Heart right ventricle (tissue), 16 donors: ENCODE results near the gene ST6GALNAC3. TPM values are rescaled to one million over a fixed set of nuclear protein-coding genes. Genes with fewer than 3 reads are reported as not detected.

Experiments used
- ATAC-seq, 8 donors: fragments of 200-7000 bp; cut with Tn5 transposase; one replicate each; pipeline ENCODE4 v1.9.1; 2020; ENCODE audit warnings: mild to moderate bottlenecking in 8 of 8, moderate library complexity in 8 of 8, moderate number of reproducible peaks in 1 of 8
- DNase-seq, 2 donors: peaks; one replicate each; pipeline ENCODE4 v3.0.0-alpha.2; 2020
- H3K27ac ChIP-seq, 10 donors: fragments of 200-600 bp; sonication (generic) in 2 of 10; one replicate each; pipeline versions ENCODE4 v1.5.0 to v1.8.0; 2020 to 2022; ENCODE audit warnings: mild to moderate bottlenecking in 3 of 10
- H3K27me3 ChIP-seq, 7 donors: fragments of 200-600 bp; one replicate each; pipeline ENCODE4 v1.8.0; 2021 to 2022; ENCODE audit warnings: mild to moderate bottlenecking in 2 of 7
- H3K36me3 ChIP-seq, 9 donors: fragments of 200-600 bp; sonication (generic) in 1 of 9; one replicate each; pipeline versions ENCODE4 v1.5.0 to v1.8.0; 2020 to 2022; ENCODE audit warnings: mild to moderate bottlenecking in 2 of 9
- H3K4me1 ChIP-seq, 9 donors: fragments of 200-600 bp; sonication (generic) in 1 of 9; one replicate each; pipeline versions ENCODE4 v1.5.0 to v1.8.0; 2020 to 2022; ENCODE audit warnings: mild to moderate bottlenecking in 4 of 9
- H3K4me3 ChIP-seq, 10 donors: fragments of 200-600 bp; sonication (generic) in 2 of 10; one replicate each; pipeline versions ENCODE4 v1.5.0 to v1.8.0; 2020 to 2022; ENCODE audit warnings: mild to moderate bottlenecking in 7 of 10, moderate library complexity in 2 of 10
- H3K9me3 ChIP-seq, 11 donors: fragments of 200-600 bp in 10 of 11; sonication (generic) in 2 of 11; one replicate each; pipeline versions ENCODE4 v1.5.0 to v1.8.0; 2013 to 2022; ENCODE audit warnings: mild to moderate bottlenecking in 2 of 11, control low read depth in 1 of 11, moderate library complexity in 1 of 11
- CTCF ChIP-seq, 9 donors: fragments of 200-600 bp; sonication (generic) in 2 of 9; IDR thresholded peaks; one replicate each; pipeline versions ENCODE4 v1.5.0 to v1.8.0; 2021 to 2022; ENCODE audit warnings: antibody characterized with exemption in 9 of 9, mild to moderate bottlenecking in 5 of 9, moderate library complexity in 1 of 9
- WGBS, 2 donors: extraction: QIAGEN DNeasy Blood & Tissue Kit; methylation state at CpG; one replicate each; pipeline ENCODE4 v1.1.7; 2013; ENCODE audit warnings: inconsistent platforms in 1 of 2; 5-methylcytosine and 5-hydroxymethylcytosine counted together
- intact Hi-C, 10 donors: fragments of 100-400 bp; cut with DNase I; formaldehyde crosslinking; loops; one replicate each; pipeline versions ENCODE4 v1.11.1 to v1.14.2; 2022
- polyA plus RNA-seq, 2 donors: library from polyadenylated mRNA; stranded (reverse); fragments of 200-250 nt; gene quantifications; one replicate each; pipeline ENCODE4 v1.2.3, GENCODE V29; 2013
- total RNA-seq, 10 donors: library from RNA; stranded (reverse); fragmentation: NEBNext Ultra II Directional in 3 of 10; extraction: Animal tissue kit (Norgen Biotek cat#: 25700) in 3 of 10; gene quantifications; one replicate each; pipeline versions ENCODE4 v1.2.1 to v1.2.4, GENCODE V29; 2021 to 2023
- donor health status: Arrhythmogenic right ventricular cardiomyopathy.
- donor health status: ischemic (EF 13 %, LVEDD 7.1; RV severe dilation, severe dysfunction).
- donor health status: healthy with polysubstance abuse.
- donor health status: DM: no; HTN: yes; CAD: no.
- donor health status: DM: no; HTN: no; CAD: no.
- donor health status: ischemic (EF 25% LVEDD 6.9; RV normal size, moderate dysfunction).
- donor health status: ischemic (EF 25% LVEDD 5.7; RV mildly dilated, moderate dysfunction).
- donor health status: healthy.
- donor health status: DM: yes; HTN: yes; CAD: no.
- donor health status: Ischemic cardiomyopathy.
- donor health status: ischemic (EF 35%, LVEDD 5.7; RV mildly dilated, moderate dysfunction).
- donor health status: nonischemic (EF 11% LVEDD 7.7; RV severe dilation, severe dysfunction).
- donor health status: DM: yes; HTN: yes; CAD: no.
- donor health status: PGD.
- donor health status: ischemic (EF 29% LVEDD 5.4; RV normal size, mild dysfunction).
- donor health status: nonischemic (EF 23%, LVEDD 6.1; RV moderate dilation, normal function).

The ST6GALNAC3 gene
- total and polyA plus RNA-seq, 12 donors: 2.8 to 10.3 (median 4.8) TPM

- Histone ChIP-seq H3K4me3 (no peak overlapping the region), H3K9me3 (no peaks in the 10 kb centered on the region), H3K27me3 (no peaks in the 10 kb centered on the region), H3K36me3 (no peaks in the 10 kb centered on the region), H3K4me1 (peaks cover 0 to 38% (median 9%) of the 10 kb centered on the region in 9 donors), H3K27ac (no peak overlapping the region)
- intact Hi-C loops: loop anchor here in 1 of 10 donors (10.0 kb wide), 1 partner anchor 60 kb away; no protein-coding TSS in a partner anchor
- DNase-seq: no peak
- no peak for TF ChIP-seq CTCF (IDR thresholded peaks at IDR 0.05)
- no peak for ATAC-seq
Measured at GRCh38 chr1:76264642-76265041, 190.1 kb downstream of the ST6GALNAC3 start.

- intact Hi-C loops: loop anchor here in 1 of 10 donors (10.0 kb wide), 1 partner anchor 62 kb away; no protein-coding TSS in a partner anchor
- peaks cover 0 to 44% (median 17%) of the 10 kb centered on the region in 9 donors for H3K4me1 ChIP-seq
- no peak overlapping the region for H3K4me3 ChIP-seq
- H3K27ac ChIP-seq: no peak overlapping the region
- no peak for TF ChIP-seq CTCF (IDR thresholded peaks at IDR 0.05)
- DNase-seq (no peak), ATAC-seq (peak in 5 of 8 donors; percentile 15 to 57 (median 37))
- WGBS, 2 donors: 65 to 71% methylated on average over 4 of the region's 4 CpGs
- no peaks in the 10 kb centered on the region for H3K36me3 ChIP-seq
- no peaks in the 10 kb centered on the region for H3K27me3 ChIP-seq
- H3K9me3 ChIP-seq: no peaks in the 10 kb centered on the region
Measured at GRCh38 chr1:76266762-76267161, 192.2 kb downstream of the ST6GALNAC3 start.

GRCh38 chr1:76267631-76268030, 193.1 kb downstream of the ST6GALNAC3 start:
- no peaks in the 10 kb centered on the region for H3K9me3 ChIP-seq

GRCh38 chr1:76268341-76268740, 193.8 kb downstream of the ST6GALNAC3 start:
- no peak for ATAC-seq
- 50 to 59% methylated on average over 2 of the region's 2 CpGs for WGBS, 2 donors
- H3K9me3 ChIP-seq: no peaks in the 10 kb centered on the region
- H3K27ac ChIP-seq: peak overlapping the region in 1 of 10 donors; percentile 57
- peaks cover 0 to 44% (median 17%) of the 10 kb centered on the region in 9 donors for H3K4me1 ChIP-seq
- TF ChIP-seq CTCF (IDR thresholded peaks at IDR 0.05): no peak
- no peak overlapping the region for H3K4me3 ChIP-seq
- no peaks in the 10 kb centered on the region for H3K27me3 ChIP-seq
- intact Hi-C loops: loop anchor here in 1 of 10 donors (10.0 kb wide), 1 partner anchor 64 kb away; no protein-coding TSS in a partner anchor
- DNase-seq: no peak
- no peaks in the 10 kb centered on the region for H3K36me3 ChIP-seq

More at GRCh38 chr1:76267631-76268030, 193.1 kb downstream of the ST6GALNAC3 start:
- Histone ChIP-seq H3K36me3 (no peaks in the 10 kb centered on the region), H3K27ac (no peak overlapping the region), H3K27me3 (no peaks in the 10 kb centered on the region), H3K4me1 (peaks cover 0 to 44% (median 17%) of the 10 kb centered on the region in 9 donors), H3K4me3 (no peak overlapping the region)
- 90 to 93% methylated on average over 2 of the region's 2 CpGs for WGBS, 2 donors
- ATAC-seq (no peak), DNase-seq (no peak)
- intact Hi-C loops: loop anchor here in 1 of 10 donors (10.0 kb wide), 1 partner anchor 63 kb away; no protein-coding TSS in a partner anchor
- no peak for TF ChIP-seq CTCF (IDR thresholded peaks at IDR 0.05)
